NK-92 (cell line): ENCODE data around the gene SORCS2.
"Not testable (repeated sequence)": the region's sequence is repeated elsewhere in the genome, so short reads cannot be mapped to it uniquely, and the experiment has no call there.

Experiments used
- DNase-seq: peaks from one replicate; lab custom pipeline; 2025; ENCODE audit not compliant: unreplicated experiment; lab: John Stamatoyannopoulos, UW

The SORCS2 gene

DNA sequence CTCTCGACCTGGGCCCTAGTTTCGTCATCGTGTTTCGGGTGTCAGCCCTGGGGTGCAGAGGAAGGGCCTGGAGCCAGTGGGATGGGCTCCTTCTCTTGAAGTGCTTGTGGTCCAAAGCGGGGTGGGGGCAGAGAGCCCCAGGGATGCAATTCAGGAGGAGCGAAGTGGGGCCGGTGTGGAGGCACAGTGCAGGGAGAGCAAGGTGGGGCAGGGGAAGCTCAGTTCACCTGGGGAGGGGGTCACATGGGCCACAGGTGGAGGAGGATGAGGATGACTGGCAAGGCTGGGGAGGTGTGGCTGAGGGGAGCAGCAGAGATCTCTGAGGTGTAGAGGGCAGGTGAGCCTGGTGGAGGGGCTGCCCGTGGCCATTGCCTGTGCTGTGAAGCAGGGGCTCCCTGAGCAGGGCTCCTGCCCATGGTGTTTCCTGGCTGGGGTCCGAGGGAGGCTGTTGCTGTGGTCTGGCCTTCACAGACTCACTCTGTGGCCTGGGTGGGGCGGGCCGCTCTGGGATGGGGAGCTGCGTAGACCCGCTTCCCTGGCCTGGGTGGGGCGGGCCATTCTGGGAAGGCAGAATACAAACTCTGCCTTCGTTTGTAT lies 6.9 kb downstream of the SORCS2 start:
- no peak for DNase-seq

DNA sequence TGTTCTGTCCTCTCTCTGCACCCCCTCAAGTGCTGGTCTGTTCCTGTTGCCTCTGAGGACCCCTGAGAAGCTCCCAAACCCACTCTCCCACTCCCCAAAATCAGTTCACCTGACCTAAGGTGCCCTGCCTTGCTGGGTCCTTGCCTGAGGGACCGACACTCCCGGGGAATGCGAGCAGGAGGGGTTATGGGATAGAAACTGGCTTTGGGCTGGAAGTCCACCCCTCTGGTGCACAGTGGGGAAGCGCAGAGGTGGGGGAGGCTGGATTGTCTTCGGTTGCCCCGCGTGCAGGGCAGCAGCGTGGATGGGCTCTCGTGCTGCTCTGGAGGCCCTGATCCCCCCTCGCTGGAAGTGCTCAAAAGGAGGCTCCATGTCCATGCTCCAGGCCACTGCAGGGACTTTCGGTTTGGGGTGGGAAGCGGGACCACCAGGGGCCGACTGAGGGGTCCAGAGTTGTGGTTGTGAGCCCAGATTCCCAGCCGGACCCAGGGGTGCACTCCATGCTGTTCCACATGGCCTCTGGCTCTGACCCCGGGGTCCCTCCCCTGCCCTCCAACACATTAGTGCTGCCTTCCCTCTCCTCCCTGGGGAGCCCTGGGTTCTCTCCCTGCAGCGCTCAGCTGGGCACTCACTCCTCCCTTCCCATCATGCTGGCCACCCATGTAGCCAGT lies 7.6 kb downstream of the SORCS2 start:
- DNase-seq: no peak

DNA sequence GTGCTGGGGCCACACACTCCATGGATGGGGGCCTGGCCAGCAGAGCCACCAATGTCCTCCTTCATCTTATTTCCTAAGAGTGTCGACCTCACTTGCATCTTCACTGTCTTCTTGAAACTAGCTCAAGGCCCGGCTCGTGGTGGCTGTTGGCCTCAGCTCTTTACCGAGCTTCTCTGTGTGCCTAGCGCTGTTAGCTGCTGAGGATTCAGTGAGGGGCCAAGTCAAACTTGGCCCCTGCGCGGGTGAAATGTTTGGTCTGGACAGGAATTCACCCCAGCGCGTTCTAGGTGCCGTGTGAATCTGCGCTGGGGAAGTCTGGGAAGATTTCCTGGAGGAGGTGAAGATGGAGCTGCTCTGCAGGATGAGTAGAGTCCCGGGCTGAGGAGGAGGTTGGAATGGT lies 8.5 kb downstream of the SORCS2 start:
- no peak for DNase-seq

DNA sequence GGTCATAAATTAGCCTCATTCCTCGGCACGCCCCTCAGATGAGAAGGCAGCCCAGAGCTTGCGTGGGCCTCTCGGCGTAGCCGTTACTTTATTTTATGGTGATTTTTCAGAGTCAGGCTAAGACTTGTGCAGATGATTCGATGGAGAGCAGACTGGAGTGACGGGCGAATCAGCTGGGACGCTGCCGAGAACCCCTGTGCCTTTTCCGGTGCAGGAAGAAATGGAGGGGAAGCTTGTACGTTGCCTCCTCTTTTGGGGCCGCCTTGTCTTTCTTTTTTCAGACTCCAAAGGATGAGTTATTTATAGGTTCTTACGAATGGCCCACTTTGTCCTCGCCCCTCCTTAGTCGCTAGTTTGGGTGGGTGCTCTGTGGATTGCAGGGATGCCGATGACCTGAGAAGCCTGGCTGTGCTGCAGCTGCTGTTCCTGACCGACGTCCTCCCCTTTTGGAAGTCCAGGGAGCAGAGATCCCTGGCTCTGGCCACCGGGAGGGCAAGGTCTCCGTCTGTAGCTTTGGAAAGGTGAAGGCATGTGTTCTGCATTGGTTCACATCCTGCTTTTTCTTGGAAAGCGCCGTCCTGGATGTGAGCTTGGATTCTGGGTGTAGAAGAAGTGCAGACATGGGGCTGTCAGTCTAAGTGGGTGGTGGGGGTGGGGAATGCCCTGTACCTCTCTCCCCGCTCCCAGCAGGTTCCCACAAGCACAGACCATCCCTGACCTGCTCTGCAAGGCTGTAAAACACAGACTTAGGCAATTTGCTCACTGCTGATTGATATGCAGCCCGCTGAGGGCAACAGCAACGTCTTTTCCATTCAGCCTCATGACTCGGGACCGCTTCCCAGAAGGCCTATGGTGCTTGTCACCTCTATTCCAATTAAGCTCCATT lies 9.3 kb downstream of the SORCS2 start:
- DNase-seq: no peak

DNA sequence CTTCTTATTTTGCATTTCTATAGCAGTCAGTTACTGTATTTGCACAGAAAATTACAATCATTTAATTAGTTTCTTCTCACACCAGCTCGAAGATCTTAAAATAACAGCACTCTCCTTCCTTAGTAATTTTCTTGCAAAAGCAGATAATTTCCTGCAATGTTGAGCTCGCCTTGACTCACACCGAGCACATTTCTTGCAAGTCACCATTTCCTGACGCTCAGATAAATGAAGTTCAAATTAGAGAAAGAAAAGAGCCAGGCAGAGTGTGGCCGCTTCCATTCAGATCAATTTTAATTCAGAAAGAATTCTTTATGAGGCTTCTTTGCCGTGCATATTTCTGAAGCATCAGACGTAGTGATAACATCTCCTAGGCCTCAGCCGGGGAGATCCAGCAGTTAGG lies 10.1 kb downstream of the SORCS2 start:
- no peak for DNase-seq

DNA sequence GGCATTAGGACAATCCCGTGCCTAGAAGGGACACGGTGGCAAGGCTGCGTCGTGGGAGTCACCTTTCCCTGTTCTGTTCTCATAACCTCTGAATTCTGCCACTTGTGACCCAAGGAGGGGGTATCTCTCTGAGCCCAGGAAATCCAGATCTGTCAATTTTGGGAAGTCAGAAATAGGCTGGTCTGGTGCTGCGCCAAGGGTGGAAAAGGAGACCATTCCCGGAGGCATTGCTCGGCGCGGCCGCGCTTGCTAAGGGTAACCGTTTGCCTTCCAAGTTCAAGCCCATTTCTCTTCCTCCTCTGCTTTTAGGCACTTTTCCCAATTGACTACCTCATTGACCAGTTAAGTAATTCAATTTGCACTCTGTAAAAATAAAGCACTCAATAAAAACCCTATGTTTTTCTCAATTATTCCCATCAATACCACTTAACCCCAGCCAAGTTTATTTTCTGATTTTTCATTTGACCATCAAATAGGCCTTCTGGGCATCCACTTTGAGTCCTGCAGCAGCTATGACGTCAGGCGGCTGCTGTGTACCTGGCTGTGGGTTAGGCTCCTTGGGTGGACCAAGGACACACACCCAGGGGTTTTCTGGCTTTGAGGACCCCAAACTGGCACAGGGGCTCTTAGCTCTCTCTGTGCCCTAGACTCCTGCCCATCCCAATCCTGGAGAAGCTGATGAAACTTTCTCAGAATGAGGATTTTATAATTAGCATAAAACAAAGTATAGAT lies 12.5 kb downstream of the SORCS2 start:
- no peak for DNase-seq

DNA sequence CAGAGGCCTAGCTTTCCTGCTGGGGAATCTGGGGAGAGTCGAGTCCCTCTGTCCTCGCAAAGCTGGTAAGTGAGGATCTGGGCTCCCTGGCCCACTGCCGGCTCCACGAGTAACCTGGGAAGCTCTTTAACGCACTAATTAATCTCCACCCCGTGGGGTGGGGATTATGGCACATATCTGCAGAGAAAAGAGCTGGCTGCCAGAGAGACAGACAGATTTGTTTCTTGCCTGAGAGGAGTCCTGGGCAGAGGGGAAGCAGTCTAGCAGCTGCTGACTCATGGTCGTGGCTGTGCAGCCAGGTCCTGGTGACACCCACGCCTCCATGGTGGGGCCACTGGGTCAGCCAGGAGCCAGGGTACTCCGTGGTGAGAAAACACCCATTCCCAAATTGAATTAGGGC lies 14.0 kb downstream of the SORCS2 start:
- DNase-seq: no peak

DNA sequence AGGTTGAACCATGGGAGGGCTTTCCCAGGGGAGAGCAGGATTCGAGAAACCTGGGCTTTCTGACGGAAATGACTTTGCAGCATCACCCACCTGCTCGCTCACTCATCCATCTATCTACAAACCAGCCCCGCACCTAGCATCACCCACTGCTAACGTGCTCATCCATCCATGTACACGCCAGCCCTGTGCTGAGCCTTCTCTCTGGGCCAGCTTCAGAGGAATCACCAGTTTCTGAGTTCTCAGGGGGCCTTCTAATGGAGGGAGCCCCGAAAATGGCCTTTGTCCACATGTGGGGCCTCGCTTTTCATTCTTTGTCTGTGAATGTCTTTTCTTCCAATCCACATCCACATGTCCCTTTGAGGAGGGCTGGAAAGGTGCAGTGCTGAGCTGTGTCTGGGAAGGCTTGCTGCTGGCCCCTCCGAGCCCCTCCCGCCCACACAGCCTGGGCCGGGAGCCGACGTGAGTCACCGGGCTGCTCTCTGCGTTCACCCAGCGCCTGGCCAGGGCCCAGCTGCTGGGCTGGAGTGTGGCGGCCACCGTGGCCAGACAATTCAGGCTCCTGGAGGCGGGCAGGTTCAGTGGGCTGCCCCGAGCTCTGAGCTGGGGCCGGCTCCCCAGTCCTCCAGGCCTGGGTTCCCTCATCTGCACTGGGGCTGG lies 14.7 kb downstream of the SORCS2 start:
- no peak for DNase-seq

DNA sequence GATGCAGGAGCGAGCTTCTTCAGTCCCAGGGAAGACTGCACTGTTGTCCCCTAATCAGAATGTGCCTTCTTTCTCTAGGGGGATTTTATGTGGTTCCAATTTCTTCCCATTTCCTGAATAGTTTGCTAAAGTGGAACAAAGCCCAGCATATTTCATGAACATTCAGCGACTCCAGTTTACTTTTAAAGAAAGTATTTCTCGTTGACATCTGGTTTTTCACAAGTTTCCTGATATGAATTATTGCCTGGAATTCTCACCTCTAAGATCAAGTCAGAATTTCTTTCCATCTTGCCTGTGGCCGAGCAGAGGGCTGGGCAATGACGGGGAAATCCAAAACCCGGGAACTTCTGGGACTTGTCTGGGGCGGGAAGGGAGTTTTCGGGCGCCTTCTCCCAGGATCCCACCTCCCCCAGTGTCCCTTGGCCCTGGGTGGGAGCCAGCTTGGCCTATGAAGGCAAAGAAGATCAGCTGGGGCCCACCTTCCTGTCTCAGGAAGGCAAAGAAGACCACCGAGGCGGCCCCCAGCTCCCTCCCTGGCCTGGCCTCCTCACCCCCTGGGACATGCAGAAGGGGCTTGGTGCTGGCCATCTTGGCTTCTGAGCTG lies 15.4 kb downstream of the SORCS2 start:
- no peak for DNase-seq

DNA sequence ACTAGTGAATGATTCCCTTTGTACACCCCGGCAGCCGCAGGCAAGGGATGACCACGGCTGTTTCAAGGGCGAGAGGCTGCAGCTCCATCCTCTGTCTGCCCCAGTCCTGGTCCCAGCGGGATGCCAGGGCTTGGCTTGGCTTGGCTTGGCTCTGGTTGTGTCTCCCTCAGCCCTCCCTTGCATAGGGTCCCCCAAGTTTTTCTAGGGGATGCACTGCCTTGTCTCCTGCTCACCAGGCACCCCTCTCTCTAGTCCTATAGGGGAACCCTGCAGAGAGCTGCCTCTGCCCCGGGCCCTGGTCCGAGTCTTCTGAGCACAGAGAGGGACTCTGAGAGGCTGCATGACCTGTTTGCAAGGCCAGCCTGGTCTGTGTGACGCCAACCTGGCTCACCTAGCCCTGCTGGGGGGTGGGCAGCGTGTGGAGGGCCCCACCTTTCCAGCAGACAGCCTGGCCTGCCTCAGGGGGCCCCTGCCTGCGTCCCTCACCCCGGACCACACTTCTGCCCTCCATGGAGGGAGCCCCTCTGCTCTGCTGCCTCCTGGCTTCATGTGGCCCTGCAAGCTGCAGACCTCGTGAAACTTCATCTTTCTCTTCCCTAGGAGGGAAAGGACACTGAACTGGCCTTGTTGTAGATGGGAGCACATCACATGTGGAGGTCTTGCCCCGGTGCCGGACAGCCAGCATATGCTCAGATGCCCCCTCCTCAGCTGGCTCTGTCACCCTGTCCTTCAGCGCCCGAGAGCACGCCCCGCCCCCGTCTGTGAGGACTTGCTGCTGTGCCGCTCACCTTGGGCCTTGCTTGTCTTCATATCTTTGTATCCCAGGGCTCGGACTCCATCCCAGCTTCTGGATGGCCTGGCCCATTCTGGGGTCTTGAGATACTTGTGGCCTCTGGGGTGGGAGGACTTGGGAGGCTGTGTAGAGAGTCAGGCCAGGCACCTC lies 16.4 kb downstream of the SORCS2 start:
- no peak for DNase-seq

DNA sequence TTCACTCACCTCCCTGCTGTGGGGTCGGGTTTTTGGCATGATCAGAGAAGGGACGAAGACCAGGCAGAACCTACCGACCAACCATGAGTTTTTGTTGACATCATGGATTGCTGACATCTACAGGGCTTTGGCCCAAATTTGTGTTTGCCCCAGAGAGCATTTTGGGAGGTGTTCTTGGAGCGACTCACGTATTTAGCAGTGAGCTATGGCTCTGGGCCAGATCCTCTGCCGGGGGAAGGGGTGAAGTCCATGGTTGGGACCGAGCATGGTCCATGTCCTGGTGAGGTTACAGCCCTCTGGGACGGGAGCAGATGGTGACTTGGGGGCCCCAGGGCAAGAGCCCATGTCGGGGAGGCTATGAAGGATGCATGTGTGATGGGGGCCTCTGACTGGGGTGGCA lies 17.4 kb downstream of the SORCS2 start:
- no peak for DNase-seq

DNA sequence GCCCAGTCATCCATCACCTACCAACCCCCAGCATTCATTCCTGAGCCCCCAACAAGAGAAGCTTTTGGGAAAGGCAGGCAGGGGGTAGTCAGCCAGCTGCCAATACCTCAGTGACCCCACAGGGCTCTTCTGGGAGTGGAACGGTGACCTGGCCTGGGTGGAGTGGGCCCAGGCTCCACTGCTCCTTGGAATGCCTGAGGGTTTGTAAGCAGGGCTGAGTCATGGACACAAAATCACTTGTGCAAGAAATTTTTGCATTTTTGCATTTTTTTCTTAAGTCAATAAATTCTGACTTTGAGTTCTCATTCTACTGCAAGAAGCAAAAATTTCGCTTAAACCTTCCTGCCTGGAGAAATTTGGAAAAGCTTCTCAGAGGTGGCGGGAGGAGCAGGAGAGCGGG lies 18.5 kb downstream of the SORCS2 start:
- DNase-seq: no peak

DNA sequence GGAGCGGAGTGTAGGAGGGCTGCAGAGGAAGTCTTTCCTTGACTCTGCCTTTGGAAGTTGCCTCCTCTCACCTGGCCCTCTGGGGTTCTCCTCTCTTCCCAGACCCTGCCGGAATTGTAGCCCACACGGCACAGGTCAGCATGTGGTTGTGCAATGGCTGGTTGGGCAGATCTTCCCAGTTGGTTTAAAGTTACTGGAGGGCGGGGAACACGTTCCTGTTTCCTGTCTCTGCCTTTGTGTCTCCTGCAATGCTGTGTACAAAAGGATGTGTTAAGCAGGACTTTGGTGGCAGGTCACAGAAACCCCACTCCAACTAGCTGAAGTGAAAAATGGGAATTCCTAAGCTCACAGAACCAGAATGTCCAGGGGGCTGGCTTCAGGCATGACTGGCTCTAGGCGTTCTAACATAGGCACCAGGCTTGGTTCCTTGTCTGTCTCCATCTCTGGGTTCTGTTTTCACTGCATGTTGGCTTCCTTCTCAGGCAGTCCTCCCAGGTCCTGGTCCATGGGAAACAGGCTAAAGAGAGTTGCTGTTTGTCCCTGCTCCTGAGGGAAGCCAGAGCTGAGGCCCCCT lies 19.9 kb downstream of the SORCS2 start:
- no peak for DNase-seq

DNA sequence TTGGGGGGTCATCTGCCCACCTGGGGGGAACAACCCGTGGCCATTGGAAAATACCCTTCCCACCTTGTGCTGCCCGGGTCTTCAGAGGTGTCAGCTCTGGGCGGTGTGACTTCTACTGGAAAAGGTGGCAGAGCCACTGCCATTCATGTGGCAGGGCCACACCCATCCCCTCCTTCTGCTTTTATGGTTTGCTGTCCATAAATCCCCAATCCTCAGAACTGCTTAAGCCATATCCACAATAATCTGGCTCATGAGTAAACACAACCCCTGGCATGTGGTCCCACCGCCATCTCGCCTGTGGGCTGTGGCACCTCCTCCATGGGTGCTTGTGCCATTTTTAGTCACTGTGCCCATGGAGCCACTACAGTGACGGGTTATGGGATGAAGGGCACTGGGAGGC lies 20.6 kb downstream of the SORCS2 start:
- DNase-seq: no peak

DNA sequence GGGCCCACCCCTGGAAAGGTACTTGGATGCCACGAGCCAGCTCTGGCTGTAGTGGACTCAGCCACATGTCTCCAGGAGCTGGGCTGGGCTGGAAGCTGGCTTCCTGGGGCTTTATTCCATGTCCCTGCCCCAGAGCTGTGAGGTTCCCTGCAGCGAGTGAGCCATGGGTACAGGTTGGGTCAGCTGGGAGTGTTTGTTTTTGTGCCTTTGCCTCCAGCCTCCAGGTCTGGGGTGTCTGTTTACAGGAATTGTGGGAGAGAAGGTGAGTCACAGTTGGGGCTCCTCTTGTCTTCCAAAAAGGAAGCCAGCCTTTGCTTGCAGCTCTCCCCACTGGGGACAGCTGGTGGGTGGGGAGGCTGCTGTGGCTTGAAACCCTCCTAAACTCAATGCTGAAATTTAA lies 21.5 kb downstream of the SORCS2 start:
- no peak for DNase-seq

DNA sequence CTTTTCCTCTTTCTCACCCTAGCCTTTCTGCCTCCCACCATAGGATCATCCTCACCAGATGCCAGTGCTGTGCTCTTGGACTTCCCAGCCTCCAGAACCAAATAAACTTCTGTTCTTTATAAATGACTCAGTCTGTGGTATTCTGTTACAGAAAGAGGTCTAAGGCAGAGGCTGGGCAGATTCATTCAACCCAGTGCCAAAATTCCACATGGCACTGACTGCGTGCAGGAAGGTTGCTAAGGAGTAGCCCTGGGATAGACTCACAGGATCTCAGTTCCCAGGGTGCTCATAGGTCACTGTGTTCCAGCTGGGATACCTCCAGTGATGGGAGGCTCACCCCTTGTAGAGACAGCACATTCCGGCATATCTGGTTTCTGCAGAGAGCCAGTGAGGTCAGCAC lies 22.0 kb downstream of the SORCS2 start:
- no peak for DNase-seq

DNA sequence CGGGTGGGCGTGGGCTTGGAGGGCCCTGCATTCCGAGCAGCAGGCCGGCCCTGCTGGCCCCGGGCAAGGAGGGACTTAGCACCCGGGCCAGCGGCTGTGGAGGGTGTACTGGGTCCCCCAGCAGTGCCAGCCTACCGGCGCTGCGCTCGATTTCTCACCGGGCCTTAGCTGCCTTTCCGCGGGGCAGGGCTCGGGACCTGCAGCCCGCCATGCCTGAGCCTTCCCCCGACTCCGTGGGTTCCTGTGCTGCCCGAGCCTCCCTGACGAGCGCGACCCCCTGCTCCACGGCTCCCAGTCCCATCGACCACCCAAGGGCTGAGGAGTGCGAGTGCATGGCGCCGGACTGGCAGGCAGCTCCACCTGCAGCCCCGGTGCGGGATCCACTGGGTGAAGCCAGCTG lies 22.8 kb downstream of the SORCS2 start:
- not testable (repeated sequence) for DNase-seq

DNA sequence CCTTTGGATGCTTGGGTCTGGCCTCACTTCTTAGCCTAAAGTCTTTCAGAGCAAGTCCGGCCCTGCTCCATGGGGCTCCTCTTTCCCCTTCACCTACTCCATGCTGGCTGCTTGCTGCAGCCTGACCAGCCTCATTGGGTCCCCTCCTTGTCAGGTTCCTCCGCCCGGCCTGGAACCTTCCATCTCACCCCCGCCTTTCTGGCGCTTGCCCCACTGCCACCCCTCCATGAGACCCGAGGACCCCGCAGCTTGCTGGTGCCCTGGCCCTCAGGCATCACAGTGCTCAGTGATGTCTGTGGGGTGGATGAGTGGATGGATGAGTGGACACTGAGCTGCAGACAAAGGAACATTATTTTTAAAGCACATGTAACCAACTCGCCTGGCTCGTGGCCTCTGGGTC lies 24.7 kb downstream of the SORCS2 start:
- DNase-seq: no peak
